ENCODE measurements around the gene AFAP1.
A peak's percentile ranks its signal among the peaks of the same experiment; 100 is the strongest.

AFAP1 gene, protein sequence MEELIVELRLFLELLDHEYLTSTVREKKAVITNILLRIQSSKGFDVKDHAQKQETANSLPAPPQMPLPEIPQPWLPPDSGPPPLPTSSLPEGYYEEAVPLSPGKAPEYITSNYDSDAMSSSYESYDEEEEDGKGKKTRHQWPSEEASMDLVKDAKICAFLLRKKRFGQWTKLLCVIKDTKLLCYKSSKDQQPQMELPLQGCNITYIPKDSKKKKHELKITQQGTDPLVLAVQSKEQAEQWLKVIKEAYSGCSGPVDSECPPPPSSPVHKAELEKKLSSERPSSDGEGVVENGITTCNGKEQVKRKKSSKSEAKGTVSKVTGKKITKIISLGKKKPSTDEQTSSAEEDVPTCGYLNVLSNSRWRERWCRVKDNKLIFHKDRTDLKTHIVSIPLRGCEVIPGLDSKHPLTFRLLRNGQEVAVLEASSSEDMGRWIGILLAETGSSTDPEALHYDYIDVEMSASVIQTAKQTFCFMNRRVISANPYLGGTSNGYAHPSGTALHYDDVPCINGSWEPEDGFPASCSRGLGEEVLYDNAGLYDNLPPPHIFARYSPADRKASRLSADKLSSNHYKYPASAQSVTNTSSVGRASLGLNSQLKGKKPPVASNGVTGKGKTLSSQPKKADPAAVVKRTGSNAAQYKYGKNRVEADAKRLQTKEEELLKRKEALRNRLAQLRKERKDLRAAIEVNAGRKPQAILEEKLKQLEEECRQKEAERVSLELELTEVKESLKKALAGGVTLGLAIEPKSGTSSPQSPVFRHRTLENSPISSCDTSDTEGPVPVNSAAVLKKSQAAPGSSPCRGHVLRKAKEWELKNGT

DNA sequence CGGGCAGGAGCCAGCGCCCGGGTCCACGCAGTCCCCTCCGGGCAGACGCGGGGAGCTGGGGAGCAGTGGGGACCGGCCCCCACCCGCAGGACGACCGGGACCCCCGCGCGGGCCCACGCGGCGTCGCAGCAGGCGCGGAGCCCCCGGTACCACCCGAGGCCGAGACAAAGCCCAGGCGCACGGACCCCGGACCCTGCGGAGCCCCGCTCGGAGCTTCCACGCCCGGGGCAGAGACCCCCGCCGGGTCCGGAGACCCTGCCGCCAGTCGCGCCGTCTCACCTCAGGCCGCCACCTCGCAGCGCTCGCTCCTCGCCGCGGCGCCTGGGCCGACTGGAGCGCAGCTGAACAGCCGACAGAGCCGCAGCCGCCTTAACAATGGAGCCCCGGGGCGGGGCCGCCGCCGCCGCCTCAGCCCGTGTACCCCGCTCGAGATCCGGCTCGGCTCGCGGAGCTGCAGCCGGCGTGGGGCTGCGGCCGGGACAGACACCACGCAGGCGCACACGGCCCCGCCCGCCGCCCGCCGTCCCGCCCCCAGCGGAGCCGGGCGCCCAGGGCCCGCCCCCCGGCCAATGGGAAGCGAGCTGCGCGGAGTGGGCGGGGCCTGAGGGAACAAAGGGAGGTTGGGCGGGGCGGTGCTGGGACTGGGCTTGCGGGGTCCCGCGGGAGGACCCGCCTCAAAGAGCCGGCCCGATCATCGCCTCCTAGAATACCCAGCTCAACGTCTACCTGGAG, at the start of gene AFAP1:
TSS of gene AFAP1 (minus strand) at position 485 of the 732 bp plus-strand sequence. CDS start 67,783 bp downstream, outside the sequence.
- DNase-seq = peak; percentile 82

DNA sequence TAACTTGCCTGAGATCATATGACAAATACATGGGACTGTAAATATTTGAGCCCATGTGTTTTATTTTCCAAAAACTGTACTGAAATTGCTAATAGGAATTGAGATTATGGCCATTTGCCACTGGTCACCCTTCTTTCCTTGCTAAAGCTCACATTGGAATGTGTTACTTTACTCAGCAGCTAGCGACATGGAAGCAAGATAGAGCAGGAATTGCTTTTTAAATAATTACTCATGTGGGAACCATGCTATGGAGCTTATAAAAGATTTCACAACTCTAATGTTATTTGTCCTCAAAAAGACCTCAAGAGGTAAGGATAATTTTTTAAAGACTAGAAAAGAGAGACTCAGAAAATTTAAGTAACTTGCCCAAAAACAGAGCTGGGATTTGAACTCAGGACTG, 48.8 kb upstream of the AFAP1 start:
- no peak for DNase-seq

DNA sequence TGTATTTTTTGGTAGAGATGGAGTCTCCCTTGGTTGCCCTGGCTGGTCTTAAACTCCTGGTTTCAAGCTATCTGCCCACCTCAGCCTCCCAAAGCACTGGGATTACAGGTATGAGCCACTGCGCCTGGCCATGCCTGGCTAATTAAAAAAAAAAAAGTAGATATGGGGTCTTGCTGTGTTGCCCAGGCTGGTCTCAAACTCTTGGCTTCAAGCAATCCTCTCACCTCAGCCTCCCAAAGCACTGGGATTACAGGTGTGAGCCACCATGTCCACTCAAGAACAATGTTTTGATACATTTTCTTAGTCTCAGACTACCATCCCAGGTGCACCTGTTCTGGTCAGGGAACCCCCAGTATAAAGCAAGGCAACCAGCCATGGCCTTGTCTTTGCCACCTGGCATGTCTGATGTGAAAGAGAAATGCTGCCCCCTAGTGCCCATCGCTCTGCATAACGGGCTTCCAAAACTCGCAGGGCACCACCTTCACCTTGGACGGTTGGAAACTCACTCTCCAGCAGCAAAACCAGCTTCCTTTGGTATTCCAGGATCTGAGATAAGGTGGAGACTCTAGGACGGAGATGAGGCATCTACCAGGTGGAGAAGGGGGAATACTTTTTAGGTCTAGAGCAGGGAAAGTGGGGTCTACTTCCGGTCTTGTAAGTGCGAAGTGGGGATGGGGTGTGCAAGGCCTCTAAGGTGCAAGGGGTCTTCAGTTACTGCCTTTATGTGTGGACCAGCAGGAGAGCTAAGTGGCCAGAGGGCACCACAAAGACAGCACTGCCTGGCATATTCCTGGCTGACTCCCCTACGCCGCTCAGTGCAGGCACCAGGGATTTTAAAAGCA, 47.7 kb upstream of the AFAP1 start:
- peak; percentile 58 for DNase-seq

DNA sequence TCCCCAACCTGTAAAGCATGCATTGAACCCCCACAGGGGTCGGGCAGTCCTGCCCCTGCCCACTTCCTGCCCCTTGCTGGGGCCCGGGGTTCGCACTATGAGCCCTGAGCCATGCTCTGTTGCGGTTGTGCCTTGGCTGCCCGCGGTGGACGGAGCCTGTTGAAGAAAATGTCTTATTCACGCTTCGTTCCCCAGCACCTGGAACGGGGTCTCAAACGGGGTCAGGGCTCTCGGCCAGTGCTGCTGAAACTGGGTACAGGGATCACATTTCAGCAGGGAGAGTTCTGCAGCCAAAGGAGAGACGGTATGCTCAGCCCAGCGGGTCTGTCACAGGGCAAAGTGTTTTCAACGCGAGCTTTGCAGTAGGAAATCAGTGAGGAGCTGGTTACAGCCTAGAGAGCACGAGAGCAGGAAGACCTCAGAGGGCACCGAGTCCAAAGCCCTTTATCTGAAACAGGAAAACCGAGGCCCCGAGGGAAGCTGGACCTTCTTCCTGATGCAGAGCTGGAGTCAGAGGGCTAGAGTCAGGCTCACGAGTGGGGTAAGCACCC, 46.3 kb upstream of the AFAP1 start:
- DNase-seq = no peak

DNA sequence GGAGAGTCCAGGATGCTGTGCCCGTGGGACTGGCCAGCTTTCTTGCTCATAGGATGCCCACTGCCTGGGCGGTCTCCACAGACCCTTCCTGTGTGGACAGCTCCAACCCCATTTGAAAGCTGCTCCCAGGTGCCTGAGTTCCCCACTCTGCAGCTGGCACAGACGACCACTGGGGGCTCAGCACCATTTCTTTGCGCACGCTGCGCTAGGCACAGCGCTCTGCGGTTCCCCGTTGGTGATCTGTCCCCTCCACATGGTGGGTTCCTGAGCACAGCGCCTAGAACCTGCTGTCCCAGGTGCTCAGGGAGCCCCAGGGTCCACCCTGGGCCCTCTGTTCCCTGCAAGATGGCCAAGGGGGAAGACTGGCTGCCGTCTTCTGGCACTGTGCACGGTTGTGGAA, 45.4 kb upstream of the AFAP1 start:
- no peak for DNase-seq

DNA sequence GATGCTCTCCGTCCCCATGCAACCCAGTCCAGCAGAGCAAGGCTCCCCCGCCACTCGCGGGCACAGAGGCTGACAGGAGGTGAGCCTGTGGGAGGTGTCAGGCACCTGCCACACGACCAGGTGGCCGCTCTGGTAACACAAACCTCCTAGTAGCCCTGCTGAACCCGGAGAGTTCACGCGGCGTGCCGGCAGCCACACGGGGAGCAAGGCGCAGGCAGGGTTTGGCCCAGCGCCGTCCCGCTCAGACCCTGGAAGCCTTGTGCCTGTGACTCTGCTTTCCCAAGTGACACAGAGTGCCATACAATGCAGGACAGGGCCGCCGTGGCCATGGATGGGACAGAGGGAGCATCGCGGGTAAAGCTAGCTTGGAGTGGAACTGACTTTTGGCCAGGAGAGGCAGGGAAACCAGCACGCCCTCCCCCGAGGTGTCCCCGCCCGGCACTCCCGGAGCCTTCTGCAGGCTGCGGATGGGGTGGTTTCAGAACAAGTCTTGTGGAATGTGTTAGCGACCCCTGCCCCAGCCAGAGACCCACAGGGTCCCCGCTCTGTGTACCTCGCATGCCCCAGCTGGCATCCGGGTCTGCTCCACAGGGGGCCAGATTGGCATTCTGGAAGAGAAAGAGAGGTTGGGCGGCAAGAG, 44.7 kb upstream of the AFAP1 start:
- DNase-seq = no peak

DNA sequence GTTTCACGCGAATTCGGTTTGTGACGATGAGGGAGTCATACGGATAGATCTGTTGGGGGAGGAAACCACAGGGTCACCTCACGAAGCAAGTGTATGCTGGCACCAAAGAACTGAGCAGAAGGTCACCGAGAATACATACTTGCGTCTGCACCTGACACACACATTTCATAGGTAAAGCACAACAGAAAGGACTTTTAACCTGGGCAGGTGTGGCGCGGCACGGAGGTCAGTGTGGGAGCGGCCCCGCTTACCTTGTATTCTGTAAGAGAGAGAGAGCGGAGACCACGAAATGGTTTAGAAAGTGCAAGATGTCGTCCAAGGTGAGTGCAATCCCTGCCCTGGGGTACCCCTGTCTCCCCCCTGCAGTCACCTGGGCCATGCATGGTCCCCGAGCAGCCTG, 43.6 kb upstream of the AFAP1 start:
- DNase-seq = no peak

DNA sequence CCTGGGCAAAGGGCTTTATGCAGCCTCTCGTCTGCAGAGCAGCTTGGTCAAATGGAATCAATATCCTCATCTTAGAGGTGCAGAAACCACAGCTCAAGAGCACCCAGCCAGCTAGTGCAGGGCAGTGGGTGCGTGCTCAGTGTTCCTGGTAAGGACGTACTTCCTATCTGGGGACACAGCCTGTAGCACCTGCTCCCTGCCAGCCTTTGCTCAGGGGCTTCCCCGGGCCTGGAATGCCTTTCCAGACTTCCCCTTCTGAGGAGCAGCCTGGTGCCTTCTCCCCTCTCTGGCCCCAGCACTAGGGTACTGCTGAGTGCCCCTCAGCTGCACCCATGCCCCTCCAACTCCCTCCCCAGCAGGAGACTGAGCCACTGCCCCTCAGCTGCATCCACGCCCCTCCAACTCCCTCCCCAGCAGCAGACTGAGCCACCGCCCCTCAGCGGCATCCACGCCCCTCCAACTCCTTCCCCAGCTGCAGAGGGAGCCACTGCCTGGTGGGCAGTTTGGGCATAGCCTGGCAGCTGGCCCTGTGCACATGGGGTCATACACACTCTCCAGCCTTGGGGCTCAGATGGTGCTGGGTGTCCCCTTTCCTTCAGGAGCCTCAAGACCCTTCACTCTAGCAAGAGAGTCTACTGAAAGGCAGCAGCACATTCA, 42.2 kb upstream of the AFAP1 start:
- DNase-seq = no peak

DNA sequence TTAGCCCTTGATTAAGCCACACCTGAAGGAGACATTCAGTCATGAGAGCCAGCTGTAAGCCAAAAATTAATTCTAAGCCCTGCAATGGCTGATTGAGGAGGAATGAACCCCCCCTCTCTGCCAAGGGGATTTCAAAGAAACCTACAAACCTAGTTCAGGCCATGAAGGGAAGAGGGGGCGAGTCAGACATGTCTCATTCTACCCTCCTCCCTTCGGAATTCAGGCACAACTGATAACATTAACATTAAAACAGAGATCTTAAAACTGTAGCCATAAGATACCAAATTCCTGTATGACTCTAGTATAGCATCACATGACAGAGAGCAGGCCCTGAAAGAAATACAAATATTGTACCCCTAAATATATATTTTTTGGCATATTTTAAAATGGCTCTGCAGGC, 40.4 kb upstream of the AFAP1 start:
- no peak for DNase-seq

DNA sequence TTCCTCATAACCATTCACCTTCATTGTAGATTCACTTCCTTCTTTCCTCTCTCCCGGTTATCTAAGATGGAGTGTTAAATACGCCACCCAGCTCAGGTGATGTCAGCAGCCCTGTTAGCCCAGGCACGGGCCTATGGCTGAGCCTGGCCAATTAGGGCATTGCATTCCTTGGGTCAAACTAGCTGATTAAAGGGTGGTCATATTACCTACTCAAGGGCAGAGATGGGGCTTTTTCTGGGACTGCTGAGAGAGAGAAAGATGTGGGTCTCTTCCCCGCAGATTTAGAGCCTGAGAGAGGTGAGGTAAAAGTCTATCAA, 39.9 kb upstream of the AFAP1 start:
- DNase-seq = no peak

DNA sequence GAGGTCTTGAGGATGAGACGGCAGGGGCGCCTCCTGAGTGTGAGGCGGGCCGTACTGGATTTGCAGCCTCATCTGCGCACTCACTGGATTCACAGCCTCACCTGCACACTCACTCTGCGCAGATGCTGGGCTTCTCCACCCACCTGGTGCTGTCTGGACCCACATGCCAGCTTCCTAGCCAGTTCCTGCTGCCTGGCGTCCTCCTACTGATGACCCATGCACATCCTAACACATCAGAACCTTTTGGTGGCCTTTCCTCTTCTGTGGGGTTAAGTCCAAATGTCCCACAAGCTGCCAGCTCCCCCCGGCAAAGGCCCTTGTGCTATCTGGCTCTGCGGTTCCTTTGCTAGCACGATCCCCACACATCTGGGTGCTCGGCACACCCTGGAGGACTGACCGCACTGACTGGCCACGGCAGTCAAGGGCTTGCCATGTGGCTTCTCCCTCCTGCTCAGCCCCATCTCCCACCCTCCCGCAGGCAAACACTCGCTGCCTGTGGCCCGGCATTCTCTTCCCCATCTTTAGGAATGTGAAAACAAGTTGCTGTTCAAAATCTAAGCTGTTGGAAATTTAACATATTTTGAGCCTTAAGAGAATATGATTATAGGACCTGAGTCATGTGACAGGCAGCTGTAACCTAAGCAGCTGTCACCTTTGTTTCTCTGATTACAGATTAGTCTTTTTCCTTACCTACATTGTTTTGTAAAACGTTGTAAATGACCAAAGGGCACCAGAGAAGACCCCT, 39.4 kb upstream of the AFAP1 start:
- no peak for DNase-seq

DNA sequence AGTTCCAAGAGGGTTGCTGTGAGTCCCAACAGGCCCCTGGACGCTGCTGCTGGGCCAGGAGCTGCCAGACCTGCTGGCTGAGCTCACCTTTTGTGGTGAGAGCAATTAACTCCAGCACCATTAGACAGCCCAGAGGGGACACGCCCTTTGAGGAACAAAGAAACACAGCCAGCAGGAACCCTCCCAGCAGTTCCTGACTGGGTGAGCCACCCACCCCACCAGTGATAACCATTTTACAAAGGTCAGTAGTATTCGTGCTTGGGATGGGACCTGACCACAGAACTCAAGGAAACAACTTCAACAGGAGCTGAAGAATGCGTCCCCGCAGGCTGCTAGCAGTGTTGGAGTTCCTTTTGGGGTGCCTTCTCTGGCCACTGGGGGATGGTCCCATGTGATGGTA, 38.8 kb upstream of the AFAP1 start:
- DNase-seq = no peak

DNA sequence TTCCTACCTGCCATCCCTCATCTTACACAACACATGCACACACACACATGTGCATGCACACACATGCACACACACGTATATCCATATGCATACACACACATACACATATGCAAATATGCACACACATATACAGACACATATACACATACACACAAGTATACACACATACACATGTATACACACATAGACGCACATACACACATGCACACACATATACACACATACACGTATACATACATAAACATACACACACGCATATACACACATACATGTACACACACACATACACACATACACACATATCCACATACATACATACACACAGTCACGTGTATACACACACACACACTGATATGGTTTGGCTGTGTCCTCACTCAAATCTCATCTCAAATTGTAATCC, 37.0 kb upstream of the AFAP1 start:
- DNase-seq = no peak

DNA sequence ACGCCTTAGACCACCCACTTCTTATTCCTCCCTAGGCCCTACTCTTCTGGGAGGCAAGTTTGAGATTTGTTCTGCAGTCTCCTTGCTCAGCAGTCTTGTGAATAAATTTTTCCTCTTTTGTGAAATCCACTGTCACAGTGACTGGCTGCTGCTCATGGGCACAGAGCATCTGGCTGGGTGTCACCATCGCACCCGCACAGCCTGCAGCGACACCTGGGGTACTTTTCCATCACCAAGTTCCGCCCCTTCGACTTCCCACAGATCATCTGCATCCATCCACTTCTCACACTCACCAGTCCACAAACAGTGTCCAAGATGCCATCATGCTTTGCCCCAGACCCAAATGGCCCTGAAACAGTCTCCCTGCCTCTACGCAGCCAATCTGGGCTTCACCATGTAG, 36.4 kb upstream of the AFAP1 start:
- no peak for DNase-seq

DNA sequence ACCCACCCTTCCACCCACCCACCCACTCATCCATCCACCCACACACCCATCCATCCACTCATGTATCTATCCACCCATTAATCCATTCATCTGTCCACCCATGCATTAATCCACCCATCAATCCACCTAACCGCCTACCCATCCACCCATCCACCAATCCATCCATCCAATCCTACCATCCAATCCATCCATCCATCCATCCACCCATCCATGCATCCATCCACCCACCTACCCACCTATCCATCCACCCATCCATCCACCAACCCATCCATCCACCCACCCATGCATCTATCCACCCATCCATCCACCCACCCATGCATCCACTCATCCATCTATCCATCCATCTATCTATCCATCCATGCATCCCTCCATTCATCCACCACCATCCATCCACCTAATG, 34.8 kb upstream of the AFAP1 start:
- DNase-seq = no peak

DNA sequence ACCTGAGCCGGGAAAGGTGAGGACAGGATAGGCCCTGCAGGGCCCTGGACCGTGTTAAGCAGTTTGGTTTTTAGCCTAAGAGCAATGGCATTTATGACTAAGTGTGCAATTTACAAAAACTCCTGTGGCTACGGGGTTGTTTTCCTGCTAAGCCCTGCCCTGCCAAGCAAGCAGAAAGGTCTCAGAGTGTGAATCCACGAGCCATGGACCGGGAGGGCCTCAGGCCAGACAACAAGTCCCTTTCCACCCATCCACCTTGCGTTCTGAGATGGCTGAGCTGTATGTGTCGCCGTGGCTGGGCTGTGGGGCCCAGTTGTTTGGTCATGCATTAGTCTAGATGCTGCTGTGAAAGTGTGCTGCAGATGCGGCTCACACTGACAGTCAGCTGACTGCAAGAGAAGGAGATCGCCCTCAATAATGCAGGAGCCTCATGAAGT, 33.9 kb upstream of the AFAP1 start:
- no peak for DNase-seq

DNA sequence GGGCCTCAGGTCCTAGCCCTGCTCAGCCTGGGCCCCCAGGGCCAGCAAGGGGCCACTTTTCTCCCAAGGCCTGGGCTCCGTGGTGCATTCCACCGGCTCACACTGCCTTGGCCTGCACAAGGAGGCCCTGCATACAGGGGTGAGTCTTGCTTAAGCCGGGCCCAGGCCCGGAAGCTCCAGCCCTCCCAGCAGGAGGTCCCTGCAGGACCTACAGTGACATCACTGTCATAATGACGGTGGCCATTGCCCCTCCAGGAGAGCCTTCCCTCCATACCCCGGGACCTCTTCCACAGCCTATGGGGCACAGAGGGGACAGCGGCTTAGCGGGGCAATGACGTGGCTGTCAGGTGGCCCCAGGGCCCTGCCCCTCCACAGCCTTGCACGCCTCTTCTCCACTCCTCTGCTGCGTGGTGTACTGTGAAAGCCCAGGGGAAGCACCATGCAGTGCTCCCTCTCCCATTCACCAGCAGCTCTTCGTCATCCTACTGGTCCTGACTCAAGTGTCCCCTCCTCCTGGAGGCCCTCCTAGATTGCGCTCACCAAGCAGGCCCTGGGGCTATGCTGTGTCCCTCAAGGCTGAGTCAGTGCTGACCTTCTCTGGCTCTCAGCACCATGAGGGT, 32.3 kb upstream of the AFAP1 start:
- DNase-seq = no peak

DNA sequence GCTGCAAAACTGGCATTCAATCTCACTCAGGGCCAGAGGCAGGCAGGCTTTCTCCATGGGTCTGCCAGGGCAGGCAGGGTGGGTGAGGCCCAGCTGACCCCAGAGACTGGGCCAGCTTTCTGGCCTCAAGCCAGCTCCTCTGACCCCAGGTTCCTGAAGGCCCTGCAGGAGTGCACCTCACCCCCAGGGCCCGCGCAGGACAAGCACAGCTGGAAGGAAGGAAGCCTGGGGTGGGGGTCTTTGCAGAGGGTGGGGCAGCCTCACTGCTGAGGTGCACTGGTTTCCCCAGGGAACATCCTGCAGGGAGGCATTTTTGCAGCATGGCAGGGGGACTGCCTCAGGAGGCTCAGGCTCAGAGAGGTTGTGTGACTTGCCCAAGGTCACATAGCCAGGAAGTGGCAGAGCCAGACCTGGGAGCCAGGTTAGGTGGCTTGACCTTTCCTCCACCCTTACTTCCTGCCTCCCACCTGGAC, 31.5 kb upstream of the AFAP1 start:
- no peak for DNase-seq

DNA sequence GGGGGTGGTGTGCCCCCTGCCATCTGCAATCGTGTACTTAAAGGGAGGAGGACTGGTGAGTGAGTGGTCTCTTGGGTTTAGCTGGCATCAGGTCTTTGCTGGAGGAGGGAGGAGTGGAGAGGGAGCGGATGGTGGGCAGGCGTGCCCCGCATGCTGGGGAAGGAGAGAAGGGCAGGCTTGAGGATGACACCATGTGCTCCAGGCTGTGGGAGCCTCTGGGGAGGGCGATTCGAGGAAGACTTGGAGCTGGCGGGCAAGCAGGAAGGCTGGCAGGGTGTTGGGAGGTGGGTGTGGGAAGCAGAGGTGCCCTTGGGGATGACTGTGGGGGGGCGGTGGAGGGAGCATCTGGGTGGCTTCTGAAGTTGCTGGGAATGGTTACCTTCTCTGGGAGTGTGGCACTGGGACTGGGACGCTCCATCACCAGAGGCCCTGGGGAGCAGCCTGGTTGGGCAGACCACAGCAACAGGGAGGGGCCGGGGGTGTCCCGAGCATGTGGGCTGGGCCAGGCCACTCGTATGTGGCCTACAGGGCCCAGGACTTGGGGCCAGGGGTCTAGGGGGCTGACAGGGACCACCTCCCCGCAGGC, 30.8 kb upstream of the AFAP1 start:
- no peak for DNase-seq
